Gastroesophageal sphincter (tissue), 3 donors: ENCODE results near the gene MYOM3.

Source experiments
- POLR2AphosphoS5 ChIP-seq: sonication (generic); formaldehyde crosslinking; IDR thresholded peaks from one replicate; pipeline ENCODE4 v1.6.1; 2017; ENCODE audit warnings: antibody characterized with exemption
- TF ChIP-seq, protein P1 (sequence below), 4 experiments: fragments of 200-600 bp in 2 of 4; fragments of 450-650 bp in 2 of 4; sonication (generic) in 1 of 4; IDR thresholded peaks; one replicate each; pipeline ENCODE4 v1.5.1; 2017 to 2019; ENCODE audit warnings: antibody characterized with exemption in 4 of 4, mild to moderate bottlenecking in 2 of 4, moderate library complexity in 2 of 4

DNA sequence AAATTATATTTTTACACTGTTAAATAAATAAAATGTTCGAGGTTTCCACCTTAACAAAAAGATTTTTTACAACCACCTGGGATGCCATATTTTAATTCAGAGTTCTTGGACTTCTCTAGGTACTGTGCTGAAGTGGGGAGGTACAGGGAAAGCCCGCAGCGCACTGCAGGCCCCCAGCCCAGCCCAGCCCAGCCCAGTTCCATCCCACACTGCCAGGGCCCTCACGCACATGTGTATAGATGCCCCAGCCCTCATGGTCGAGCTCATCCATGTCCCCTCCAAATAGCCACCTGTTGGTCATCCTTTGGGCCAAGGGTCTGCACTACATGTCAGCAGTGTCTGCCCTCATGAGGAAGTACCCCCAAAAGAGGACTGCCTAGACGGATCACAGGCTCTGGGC, 11.7 kb upstream of the MYOM3 start:
- TF ChIP-seq, protein P1, sequence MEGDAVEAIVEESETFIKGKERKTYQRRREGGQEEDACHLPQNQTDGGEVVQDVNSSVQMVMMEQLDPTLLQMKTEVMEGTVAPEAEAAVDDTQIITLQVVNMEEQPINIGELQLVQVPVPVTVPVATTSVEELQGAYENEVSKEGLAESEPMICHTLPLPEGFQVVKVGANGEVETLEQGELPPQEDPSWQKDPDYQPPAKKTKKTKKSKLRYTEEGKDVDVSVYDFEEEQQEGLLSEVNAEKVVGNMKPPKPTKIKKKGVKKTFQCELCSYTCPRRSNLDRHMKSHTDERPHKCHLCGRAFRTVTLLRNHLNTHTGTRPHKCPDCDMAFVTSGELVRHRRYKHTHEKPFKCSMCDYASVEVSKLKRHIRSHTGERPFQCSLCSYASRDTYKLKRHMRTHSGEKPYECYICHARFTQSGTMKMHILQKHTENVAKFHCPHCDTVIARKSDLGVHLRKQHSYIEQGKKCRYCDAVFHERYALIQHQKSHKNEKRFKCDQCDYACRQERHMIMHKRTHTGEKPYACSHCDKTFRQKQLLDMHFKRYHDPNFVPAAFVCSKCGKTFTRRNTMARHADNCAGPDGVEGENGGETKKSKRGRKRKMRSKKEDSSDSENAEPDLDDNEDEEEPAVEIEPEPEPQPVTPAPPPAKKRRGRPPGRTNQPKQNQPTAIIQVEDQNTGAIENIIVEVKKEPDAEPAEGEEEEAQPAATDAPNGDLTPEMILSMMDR (IDR thresholded peaks at IDR 0.05), result no peak
- no peak for TF ChIP-seq POLR2AphosphoS5
